Suprapubic skin (tissue), 4 donors: ENCODE measurements around the gene KEL. TPM values are rescaled to one million over a fixed set of nuclear protein-coding genes. Genes with fewer than 3 reads are reported as not detected.

ENCODE experiments used
- DNase-seq, 2 donors: peaks; one replicate each; pipeline ENCODE4 v3.0.0-alpha.2; 2019; ENCODE audit warnings: low spot score in 2 of 2
- H3K27ac ChIP-seq: fragments of 200-600 bp; sonication (generic); one replicate; pipeline ENCODE4 v1.5.1; 2019
- H3K27me3 ChIP-seq: fragments of 200-600 bp; sonication (generic); one replicate; pipeline ENCODE4 v1.5.1; 2019
- H3K36me3 ChIP-seq: fragments of 200-600 bp; sonication (generic); one replicate; pipeline ENCODE4 v1.5.1; 2019
- H3K4me1 ChIP-seq: fragments of 200-600 bp; sonication (generic); one replicate; pipeline ENCODE4 v1.5.1; 2019
- H3K4me3 ChIP-seq: fragments of 200-600 bp; sonication (generic); one replicate; pipeline ENCODE4 v1.5.1; 2019; ENCODE audit warnings: mild to moderate bottlenecking
- H3K9me3 ChIP-seq: fragments of 200-600 bp; sonication (generic); one replicate; pipeline ENCODE4 v1.5.1; 2019
- EP300 ChIP-seq: sonication (generic); formaldehyde crosslinking; IDR thresholded peaks from one replicate; pipeline ENCODE4 v1.6.1; 2017; ENCODE audit warnings: antibody characterized with exemption
- POLR2A ChIP-seq, 2 donors: fragments of 450-650 bp; IDR thresholded peaks; one replicate each; pipeline ENCODE4 v1.6.1; 2017; ENCODE audit warnings: antibody characterized with exemption in 2 of 2, mild to moderate bottlenecking in 2 of 2, moderate library complexity in 2 of 2
- POLR2AphosphoS5 ChIP-seq, 3 donors: sonication (generic); formaldehyde crosslinking; IDR thresholded peaks; one replicate each; pipeline ENCODE4 v1.6.1; 2017; ENCODE audit warnings: antibody characterized with exemption in 3 of 3
- WGBS: methylation state at CpG from one replicate; pipeline ENCODE4 v1.1.5; 2018; 5-methylcytosine and 5-hydroxymethylcytosine counted together
- total RNA-seq, 4 donors: library from RNA; depleted of rRNA; stranded (reverse); fragments of >200 nt; gene quantifications; one replicate each; pipeline ENCODE4 v1.1.0, GENCODE V29; 2016
- TF ChIP-seq, protein P1 (sequence below), 2 donors: fragments of 200-600 bp in 1 of 2; fragments of 450-650 bp in 1 of 2; sonication (generic) in 1 of 2; IDR thresholded peaks; one replicate each; pipeline ENCODE4 v1.5.1; 2016 to 2019; ENCODE audit warnings: antibody characterized with exemption in 2 of 2, mild to moderate bottlenecking in 1 of 2, moderate library complexity in 1 of 2

Gene KEL
- total RNA-seq, 4 donors from 2014 or later: 0.32 TPM; not detected in 3

DNA sequence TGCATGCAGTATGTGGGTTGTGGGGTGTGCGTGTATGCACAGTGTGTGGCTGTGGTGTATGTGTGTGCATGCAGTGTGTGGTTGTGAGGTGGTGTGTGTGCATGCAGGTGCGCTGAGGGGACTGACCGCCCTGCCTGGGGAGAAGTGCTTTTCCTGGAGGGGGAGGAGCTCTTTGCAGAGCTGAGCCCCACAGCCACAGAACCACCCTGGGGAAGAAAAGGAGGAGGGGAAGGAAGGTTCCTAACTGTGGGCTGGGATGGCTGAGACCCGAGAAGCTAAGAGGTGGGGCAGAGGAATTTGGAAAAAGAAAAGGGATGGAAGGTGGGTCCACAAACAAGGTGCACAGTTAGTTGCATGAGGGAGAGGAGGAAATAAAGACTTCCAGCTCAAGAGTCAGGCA, 28.5 kb downstream of the KEL start, which contains the start of gene TRPV5:
TRPV5 (minus strand) TSS at position 123 of the 400 bp plus-strand sequence. CDS start 287 bp downstream, outside the sequence.
- no peaks in the 10 kb centered on the region for H3K9me3 ChIP-seq
- no peaks in the 10 kb centered on the region for H3K36me3 ChIP-seq
- TF ChIP-seq POLR2AphosphoS5 (IDR thresholded peaks at IDR 0.05): no peak
- TF ChIP-seq, protein P1, sequence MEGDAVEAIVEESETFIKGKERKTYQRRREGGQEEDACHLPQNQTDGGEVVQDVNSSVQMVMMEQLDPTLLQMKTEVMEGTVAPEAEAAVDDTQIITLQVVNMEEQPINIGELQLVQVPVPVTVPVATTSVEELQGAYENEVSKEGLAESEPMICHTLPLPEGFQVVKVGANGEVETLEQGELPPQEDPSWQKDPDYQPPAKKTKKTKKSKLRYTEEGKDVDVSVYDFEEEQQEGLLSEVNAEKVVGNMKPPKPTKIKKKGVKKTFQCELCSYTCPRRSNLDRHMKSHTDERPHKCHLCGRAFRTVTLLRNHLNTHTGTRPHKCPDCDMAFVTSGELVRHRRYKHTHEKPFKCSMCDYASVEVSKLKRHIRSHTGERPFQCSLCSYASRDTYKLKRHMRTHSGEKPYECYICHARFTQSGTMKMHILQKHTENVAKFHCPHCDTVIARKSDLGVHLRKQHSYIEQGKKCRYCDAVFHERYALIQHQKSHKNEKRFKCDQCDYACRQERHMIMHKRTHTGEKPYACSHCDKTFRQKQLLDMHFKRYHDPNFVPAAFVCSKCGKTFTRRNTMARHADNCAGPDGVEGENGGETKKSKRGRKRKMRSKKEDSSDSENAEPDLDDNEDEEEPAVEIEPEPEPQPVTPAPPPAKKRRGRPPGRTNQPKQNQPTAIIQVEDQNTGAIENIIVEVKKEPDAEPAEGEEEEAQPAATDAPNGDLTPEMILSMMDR (IDR thresholded peaks at IDR 0.05): no peak
- TF ChIP-seq EP300: no peak
- TF ChIP-seq POLR2A (IDR thresholded peaks at IDR 0.05): no peak
- DNase-seq: peak in 1 of 2 donors; percentile 34
- WGBS: 65% methylated on average over 4 of the region's 4 CpGs
- H3K4me3 ChIP-seq: no peak within 1 kb of the TSS
- no peaks in the 10 kb centered on the region for H3K4me1 ChIP-seq
- H3K27ac ChIP-seq: no peak within 1 kb of the TSS
- no peaks in the 10 kb centered on the region for H3K27me3 ChIP-seq

DNA sequence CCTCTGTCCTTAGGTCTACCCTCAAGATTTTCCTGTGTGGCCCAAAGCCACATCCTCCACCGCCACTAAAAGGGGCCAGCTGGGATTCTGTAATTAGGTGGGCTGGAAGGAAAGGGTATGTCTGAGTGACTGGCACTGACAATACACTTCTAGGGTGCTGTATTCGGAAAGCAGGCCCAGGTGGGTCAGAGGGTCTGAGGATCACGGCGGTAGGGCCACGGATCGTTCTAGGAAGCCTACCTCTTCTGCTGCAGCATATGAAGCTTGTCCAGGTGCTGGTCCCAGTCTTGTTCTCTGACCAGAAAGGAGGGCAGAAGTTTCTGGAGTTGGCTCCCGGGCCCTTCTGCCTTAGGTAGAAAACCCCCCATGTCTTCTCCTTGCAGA, 29.1 kb downstream of the KEL start:
- Histone ChIP-seq H3K4me1 (no peaks in the 10 kb centered on the region), H3K27ac (no peak overlapping the region), H3K27me3 (no peaks in the 10 kb centered on the region), H3K9me3 (no peaks in the 10 kb centered on the region), H3K4me3 (no peak overlapping the region), H3K36me3 (no peaks in the 10 kb centered on the region)
- TF ChIP-seq POLR2A (IDR thresholded peaks at IDR 0.05) (no peak), POLR2AphosphoS5 (IDR thresholded peaks at IDR 0.05) (no peak), EP300 (no peak)
- TF ChIP-seq, protein P1 (IDR thresholded peaks at IDR 0.05): no peak
- WGBS: 91% methylated on average over 7 of the region's 7 CpGs
- DNase-seq: peak in 1 of 2 donors; percentile 74

DNA sequence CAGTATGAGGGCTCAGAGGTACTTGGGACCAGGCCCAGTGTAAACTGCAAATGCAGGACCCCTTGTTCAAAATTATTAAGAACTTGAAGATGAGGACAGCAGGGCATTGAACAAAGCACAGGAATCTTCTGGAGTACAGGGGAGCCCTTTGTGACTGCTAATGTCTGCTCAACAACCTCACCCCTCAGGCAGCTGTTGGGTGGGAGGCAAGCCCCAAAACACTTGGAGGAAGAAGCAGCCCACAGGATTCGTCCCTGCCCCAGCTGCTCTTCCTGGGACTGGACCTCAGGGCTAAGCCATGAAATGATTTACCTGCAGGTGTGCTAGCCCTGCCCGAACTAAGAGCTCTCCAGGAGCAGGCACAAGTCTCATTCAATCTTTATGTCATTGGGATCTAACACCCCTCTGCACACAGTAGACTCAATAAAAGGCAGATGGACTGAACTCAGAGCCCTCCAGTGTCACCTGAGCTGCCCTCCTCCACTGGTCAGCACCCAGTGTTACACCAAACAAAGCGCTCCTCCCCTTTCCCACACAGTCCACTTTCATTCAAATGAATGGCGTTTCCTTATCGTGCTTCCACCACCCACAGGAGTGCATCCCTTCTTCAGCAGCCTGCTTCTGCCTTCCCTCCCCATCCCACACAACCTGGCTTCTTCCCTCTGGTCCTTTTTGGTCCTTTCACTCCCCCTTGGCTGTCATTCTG, 29.6 kb downstream of the KEL start:
- H3K4me1 ChIP-seq: no peaks in the 10 kb centered on the region
- DNase-seq: peak in 1 of 2 donors; percentile 55
- H3K27ac ChIP-seq: no peak overlapping the region
- WGBS: 68% methylated on average over 5 of the region's 5 CpGs
- H3K36me3 ChIP-seq: no peaks in the 10 kb centered on the region
- no peaks in the 10 kb centered on the region for H3K27me3 ChIP-seq
- H3K9me3 ChIP-seq: no peaks in the 10 kb centered on the region
- no peak for TF ChIP-seq EP300
- TF ChIP-seq, protein P1 (IDR thresholded peaks at IDR 0.05): no peak
- TF ChIP-seq POLR2AphosphoS5 (IDR thresholded peaks at IDR 0.05): no peak
- no peak for TF ChIP-seq POLR2A (IDR thresholded peaks at IDR 0.05)
- no peak overlapping the region for H3K4me3 ChIP-seq

DNA sequence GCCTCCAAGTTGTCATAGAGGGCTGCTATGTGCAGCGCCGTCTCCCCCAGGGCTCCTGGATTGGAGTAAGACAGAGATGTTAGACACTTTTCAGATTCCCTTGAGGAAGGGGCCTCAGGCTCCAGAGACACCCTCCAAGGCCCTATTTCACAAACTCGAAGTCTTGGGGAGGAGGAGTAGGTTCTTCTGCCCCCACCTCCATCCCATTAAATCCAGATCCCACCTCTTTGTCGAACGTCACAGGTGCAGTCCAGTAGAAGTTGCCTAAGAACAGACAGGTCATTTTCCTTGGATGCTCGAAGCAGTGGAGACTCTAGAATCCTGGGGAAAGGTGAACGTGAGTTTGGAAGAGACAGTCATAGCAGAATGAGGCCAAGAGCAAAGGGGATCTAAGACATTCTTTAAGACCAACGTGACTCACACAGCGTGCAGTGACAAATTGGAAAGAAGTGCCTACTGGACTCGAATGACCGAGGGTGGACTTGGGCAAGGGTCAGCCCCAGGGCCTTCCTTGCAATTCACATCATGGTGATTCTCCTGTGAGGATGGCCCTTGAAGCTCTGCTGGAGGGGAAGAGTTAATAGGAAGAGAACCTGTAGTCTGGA, 31.9 kb downstream of the KEL start:
- H3K27me3 ChIP-seq: no peaks in the 10 kb centered on the region
- H3K27ac ChIP-seq: no peak overlapping the region
- H3K36me3 ChIP-seq: no peaks in the 10 kb centered on the region
- H3K4me1 ChIP-seq: no peaks in the 10 kb centered on the region
- H3K9me3 ChIP-seq: no peaks in the 10 kb centered on the region
- H3K4me3 ChIP-seq: no peak overlapping the region
- WGBS: 88% methylated on average over 9 of the region's 11 CpGs
- DNase-seq: peak in 1 of 2 donors; percentile 45
- no peak for TF ChIP-seq EP300
- TF ChIP-seq POLR2AphosphoS5 (IDR thresholded peaks at IDR 0.05): no peak
- TF ChIP-seq, protein P1 (IDR thresholded peaks at IDR 0.05): no peak
- TF ChIP-seq POLR2A (IDR thresholded peaks at IDR 0.05): no peak

DNA sequence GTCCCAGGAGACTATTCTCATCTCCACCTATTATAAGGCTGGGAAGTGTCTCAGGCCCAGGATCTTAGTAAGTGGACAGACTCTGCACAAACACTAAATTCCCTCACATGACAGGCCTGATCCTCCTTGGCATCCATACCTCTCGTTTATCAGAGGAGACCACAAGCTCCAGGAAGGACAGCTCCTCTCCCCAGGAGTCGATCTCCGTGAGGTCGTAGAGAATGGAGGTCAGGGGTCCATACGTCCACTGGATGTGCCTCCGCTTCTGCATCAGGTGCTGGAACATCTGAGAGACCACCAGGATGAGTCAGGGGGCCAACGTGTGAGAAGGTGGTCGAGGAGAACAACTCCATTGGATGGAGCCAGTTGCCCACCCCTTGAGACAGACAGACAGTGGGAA, 34.2 kb downstream of the KEL start:
- 75% methylated on average over 8 of the region's 8 CpGs for WGBS
- no peak for TF ChIP-seq POLR2AphosphoS5 (IDR thresholded peaks at IDR 0.05)
- TF ChIP-seq, protein P1 (IDR thresholded peaks at IDR 0.05): no peak
- no peak for TF ChIP-seq EP300
- TF ChIP-seq POLR2A (IDR thresholded peaks at IDR 0.05): no peak
- Histone ChIP-seq H3K36me3 (no peaks in the 10 kb centered on the region), H3K9me3 (no peaks in the 10 kb centered on the region), H3K27ac (no peak overlapping the region), H3K4me1 (no peaks in the 10 kb centered on the region), H3K4me3 (no peak overlapping the region), H3K27me3 (no peaks in the 10 kb centered on the region)
- peak in 1 of 2 donors; percentile 24 for DNase-seq
